Stimulated activated naive CD4-positive, alpha-beta T cell (primary cell): ENCODE measurements around the gene PIK3R6.

Experiments
- DNase-seq, 6 experiments: peaks; one replicate each; lab custom pipeline; 2025; lab: John Stamatoyannopoulos, UW

Gene PIK3R6

GRCh38 chr17:8893621-8894201, 26.2 kb upstream of the PIK3R6 start:
- DNase-seq = no peak

GRCh38 chr17:8893059-8893458, 25.6 kb upstream of the PIK3R6 start:
- no peak for DNase-seq

GRCh38 chr17:8892338-8892690, 24.8 kb upstream of the PIK3R6 start:
- no peak for DNase-seq

- DNase-seq = no peak
Observed at GRCh38 chr17:8890671-8891070, 23.2 kb upstream of the PIK3R6 start.

- DNase-seq = no peak
Observed at GRCh38 chr17:8889458-8890210, 22.2 kb upstream of the PIK3R6 start.

- DNase-seq = no peak
Observed at GRCh38 chr17:8888704-8889302, 21.3 kb upstream of the PIK3R6 start.

- no peak for DNase-seq
Observed at GRCh38 chr17:8887834-8888703, 20.6 kb upstream of the PIK3R6 start.

- no peak for DNase-seq
Observed at GRCh38 chr17:8887301-8887700, 19.8 kb upstream of the PIK3R6 start.

- no peak for DNase-seq
Observed at GRCh38 chr17:8885967-8886684, 18.7 kb upstream of the PIK3R6 start.

- peak in 5 of 6 experiments; percentile 52 to 85 (median 60) for DNase-seq
Observed at GRCh38 chr17:8885163-8885966, 17.9 kb upstream of the PIK3R6 start.

- no peak for DNase-seq
Observed at GRCh38 chr17:8884336-8884990, 17.0 kb upstream of the PIK3R6 start.

GRCh38 chr17:8883353-8883752, 15.9 kb upstream of the PIK3R6 start:
- DNase-seq = no peak

GRCh38 chr17:8881606-8882005, 14.1 kb upstream of the PIK3R6 start:
- no peak for DNase-seq

GRCh38 chr17:8880466-8880865, 13.0 kb upstream of the PIK3R6 start:
- no peak for DNase-seq

GRCh38 chr17:8879410-8879809, 11.9 kb upstream of the PIK3R6 start:
- no peak for DNase-seq

- no peak for DNase-seq
Observed at GRCh38 chr17:8877984-8878383, 10.5 kb upstream of the PIK3R6 start.

- no peak for DNase-seq
Observed at GRCh38 chr17:8875957-8876356, 8.5 kb upstream of the PIK3R6 start.

GRCh38 chr17:8875436-8875835, 8.0 kb upstream of the PIK3R6 start:
- DNase-seq = no peak

GRCh38 chr17:8873801-8874715, 6.6 kb upstream of the PIK3R6 start:
- DNase-seq = no peak
